GM12878 (cell line): ENCODE measurements around the gene RGS6. TPM values are rescaled to one million over a fixed set of nuclear protein-coding genes. Genes with fewer than 3 reads are reported as not detected.

Experiments
- ATAC-seq: fragments of 200-7000 bp; cut with Tn5 transposase; 3 replicates; pipeline ENCODE4 v1.9.1; 2020; ENCODE audit warnings: mild to moderate bottlenecking, moderate library complexity
- BruUV-seq: library from RNA; stranded (reverse); fragments of 400-500 nt; replicated peaks from 2 replicates; lab custom pipeline; 2021; lab: Mats Ljungman, UMichigan
- CTCF ChIA-PET: fragments of 300-600 bp; sonication (Branson Sonifier 250); formaldehyde crosslinking; extraction: SDS; loops from one replicate; lab custom pipeline; 2021; ENCODE audit warnings: inconsistent platforms; lab: Yijun Ruan, JAX
- POLR2A ChIA-PET: fragments of 350-600 bp; formaldehyde crosslinking; extraction: SDS; loops from one replicate; lab custom pipeline; 2021; ENCODE audit warnings: inconsistent platforms; lab: Charles Lee
- RAD21 ChIA-PET: fragments of 300-600 bp; sonication (Branson Sonifier 250); formaldehyde crosslinking; loops from one replicate; lab custom pipeline; 2023; ENCODE audit warnings: antibody characterized with exemption; ENCODE audit not compliant: unreplicated experiment; lab: Charles Lee
- SMC1A ChIA-PET: fragments of 300-600 bp; sonication (Branson Sonifier 250); formaldehyde crosslinking; loops from one replicate; lab custom pipeline; 2023; ENCODE audit not compliant: unreplicated experiment, uncharacterized antibody; lab: Charles Lee
- DNase-seq: peaks from one replicate; pipeline ENCODE4 v3.0.0-alpha.2; 2011; ENCODE audit warnings: low read depth, low spot score
- FAIRE-seq: peaks from 3 replicates; lab custom pipeline; 2011; peaks lifted over from hg19 to GRCh38; lab: Jason Lieb, UNC
- H2AFZ ChIP-seq: 2 replicates; pipeline ENCODE4 v1.6.0; 2011; ENCODE audit warnings: low read depth, low read length, control low read depth; ENCODE audit not compliant: control insufficient read depth
- H3K27ac ChIP-seq: 2 replicates; pipeline ENCODE4 v1.5.1; 2011; ENCODE audit warnings: control low read depth; ENCODE audit not compliant: control insufficient read depth, insufficient read depth
- H3K27me3 ChIP-seq, 2 experiments: replicated peaks in 1 of 2; 2 replicates each; pipeline versions ENCODE4 v1.6.0 to v1.6.1; 2011; ENCODE audit warnings: low read length in 1 of 2; ENCODE audit not compliant: control insufficient read depth in 2 of 2, insufficient read depth in 2 of 2
- H3K36me3 ChIP-seq, 2 experiments: 2 replicates each; pipeline ENCODE4 v1.5.1; 2011; ENCODE audit warnings: low read length in 1 of 2; ENCODE audit not compliant: control insufficient read depth in 2 of 2, insufficient read depth in 2 of 2
- H3K4me1 ChIP-seq: 2 replicates; pipeline ENCODE4 v1.6.1; 2011; ENCODE audit warnings: mild to moderate bottlenecking, low read length, moderate library complexity, mixed read lengths; ENCODE audit not compliant: control insufficient read depth, insufficient read depth
- H3K4me2 ChIP-seq: 2 replicates; pipeline ENCODE4 v1.6.0; 2011; ENCODE audit warnings: control low read depth; ENCODE audit not compliant: control insufficient read depth, insufficient read depth
- H3K4me3 ChIP-seq: fragments of 200-600 bp; sonication (generic); 2 replicates; pipeline ENCODE4 v1.5.1; 2016
- H3K79me2 ChIP-seq: 2 replicates; pipeline ENCODE4 v1.6.0; 2011; ENCODE audit warnings: low read length; ENCODE audit not compliant: control insufficient read depth, insufficient read depth
- H3K9ac ChIP-seq: 2 replicates; pipeline ENCODE4 v1.8.0; 2011; ENCODE audit warnings: low read length, control low read depth, mixed read lengths; ENCODE audit not compliant: control insufficient read depth, insufficient read depth
- H3K9me3 ChIP-seq: replicated peaks from 3 replicates; pipeline ENCODE4 v1.5.1; 2011; ENCODE audit warnings: mild to moderate bottlenecking, low read length; ENCODE audit not compliant: control insufficient read depth, insufficient read depth
- H4K20me1 ChIP-seq: 2 replicates; pipeline ENCODE4 v1.6.0; 2011; ENCODE audit not compliant: control insufficient read depth, insufficient read depth
- HSF1 ChIP-seq: fragments of 150-350 bp; IDR thresholded peaks from 2 replicates; pipeline ENCODE4 v1.6.1; 2014; ENCODE audit warnings: mild to moderate bottlenecking, low read depth, low read length
- SPI1 ChIP-seq: IDR thresholded peaks from 2 replicates; pipeline ENCODE4 v1.6.1; 2011; ENCODE audit warnings: low read depth, mild to moderate bottlenecking, low read length, moderate library complexity, borderline replicate concordance; ENCODE audit not compliant: insufficient read depth
- WGBS: methylation state at CpG from one replicate; pipeline ENCODE4 v1.1.6; 2016; ENCODE audit warnings: low lambda C conversion rate; ENCODE audit not compliant: insufficient replicate concordance, insufficient coverage; ENCODE audit errors: missing lambda C conversion rate; 5-methylcytosine and 5-hydroxymethylcytosine counted together
- in situ Hi-C: fragments of 300-500 bp; cut with MboI; formaldehyde crosslinking; loops from 9 replicates; pipeline ENCODE4 v1.14.3; 2018; ENCODE audit warnings: mixed read lengths
- intact Hi-C: fragments of 100-400 bp; cut with micrococcal nuclease; formaldehyde crosslinking; loops from one replicate; pipeline ENCODE4 v1.14.2; 2022; ENCODE audit not compliant: unreplicated experiment
- polyA plus RNA-seq, 11 experiments: library from polyadenylated mRNA; depleted of rRNA in 4 of 11; unstranded in 6 of 11; stranded (reverse) in 5 of 11; fragments of >200 nt; fragmentation: Nextera tagmentation in 4 of 11; fragmentation: Illumina TruSeq in 1 of 11; extraction: Ambion mirVana in 4 of 11; extraction: Trizol in 1 of 11; gene quantifications; 1 replicate in 1 of 11; 2 replicates in 10 of 11; pipeline versions ENCODE4 v1.2.1 to v1.2.3, GENCODE V29; 2011 to 2016; ENCODE audit warnings: inconsistent platforms in 2 of 11, missing spikeins in 2 of 11, low read depth in 1 of 11
- total RNA-seq, 4 experiments: library from RNA; depleted of rRNA in 3 of 4; stranded (reverse); fragments of >200 nt in 3 of 4; fragmentation: Illumina TruSeq in 1 of 4; extraction: Trizol in 1 of 4; gene quantifications; 2 replicates each; pipeline versions ENCODE4 v1.2.1 to v1.2.3, GENCODE V29; 2013 to 2021

The RGS6 gene
- total and polyA plus RNA-seq, 10 of the 15 experiments (the other 5 are each of a cell fraction or from before 2014, with no cell fraction given): 3.9 to 18.1 (median 12.4) TPM

- FAIRE-seq (no peak), ATAC-seq (no peak), DNase-seq (no peak)
- Histone ChIP-seq H4K20me1 (no peaks in the 10 kb centered on the region), H3K4me1 (peaks cover 50% of the 10 kb centered on the region), H3K36me3 (no peaks in the 10 kb centered on the region), H3K4me3 (no peak overlapping the region), H3K27me3 (no peaks in the 10 kb centered on the region), H2AFZ (no peak overlapping the region), H3K79me2 (no peaks in the 10 kb centered on the region), H3K27ac (no peak overlapping the region), H3K4me2 (no peak overlapping the region), H3K9me3 (peaks cover 3% of the 10 kb centered on the region; the same call in 1 of the 3 replicates)
- ChIA-PET CTCF (interaction anchor here (0.5 to 12.6 kb wide), 31 partner anchors 8 to 955 kb away, joined by 3 to 520 read pairs (median 4); partner anchors contain the start of gene DPF3), RAD21 (interaction anchor here (0.6 to 10.4 kb wide), 16 partner anchors 10 to 954 kb away, joined by 3 to 216 read pairs (median 6); partner anchors contain the start of gene DPF3), POLR2A (interaction anchor here (0.6 kb wide), 1 partner anchor 12 kb away, joined by 5 read pairs; no protein-coding TSS in a partner anchor), SMC1A (interaction anchor here (0.7 to 8.8 kb wide), 27 partner anchors 8 to 1114 kb away, joined by 3 to 304 read pairs (median 6); partner anchors contain the start of gene DPF3)
- intact Hi-C loops (loop anchor here (5.0 to 10.0 kb wide), 2 partner anchors 206 to 299 kb away; no protein-coding TSS in a partner anchor), in situ Hi-C loops (loop anchor here (5.0 to 10.0 kb wide), 2 partner anchors 391 to 959 kb away; no protein-coding TSS in a partner anchor)
- BruUV-seq: no TSS peak
- 87% methylated on average over 11 of the region's 11 CpGs for WGBS
- TF ChIP-seq HSF1 (no peak), SPI1 (peak; percentile 34; the same call in 1 of the 2 replicates)
- TF ChIP-seq, all 136 proteins: peak for 1
- H3K9ac ChIP-seq: no peak overlapping the region
Observed at GRCh38 chr14:72515779-72516770, 583.8 kb downstream of the RGS6 start.
